Gastrocnemius medialis (tissue), 4 donors: ENCODE data around the gene STX10.

Experiments
- POLR2A ChIP-seq, 2 donors: fragments of 450-650 bp; IDR thresholded peaks; one replicate each; pipeline ENCODE4 v1.6.1; 2017; ENCODE audit warnings: antibody characterized with exemption in 2 of 2, mild to moderate bottlenecking in 2 of 2, moderate library complexity in 2 of 2
- TF ChIP-seq, protein P1 (sequence below), 5 experiments: fragments of 450-650 bp in 3 of 5; fragments of 200-600 bp in 2 of 5; sonication (generic) in 2 of 5; IDR thresholded peaks in 4 of 5; conservative IDR thresholded peaks in 1 of 5; 1 replicate in 4 of 5; 2 replicates in 1 of 5; pipeline ENCODE4 v1.5.1; 2016 to 2019; ENCODE audit warnings: antibody characterized with exemption in 5 of 5, mild to moderate bottlenecking in 3 of 5, moderate library complexity in 3 of 5

DNA sequence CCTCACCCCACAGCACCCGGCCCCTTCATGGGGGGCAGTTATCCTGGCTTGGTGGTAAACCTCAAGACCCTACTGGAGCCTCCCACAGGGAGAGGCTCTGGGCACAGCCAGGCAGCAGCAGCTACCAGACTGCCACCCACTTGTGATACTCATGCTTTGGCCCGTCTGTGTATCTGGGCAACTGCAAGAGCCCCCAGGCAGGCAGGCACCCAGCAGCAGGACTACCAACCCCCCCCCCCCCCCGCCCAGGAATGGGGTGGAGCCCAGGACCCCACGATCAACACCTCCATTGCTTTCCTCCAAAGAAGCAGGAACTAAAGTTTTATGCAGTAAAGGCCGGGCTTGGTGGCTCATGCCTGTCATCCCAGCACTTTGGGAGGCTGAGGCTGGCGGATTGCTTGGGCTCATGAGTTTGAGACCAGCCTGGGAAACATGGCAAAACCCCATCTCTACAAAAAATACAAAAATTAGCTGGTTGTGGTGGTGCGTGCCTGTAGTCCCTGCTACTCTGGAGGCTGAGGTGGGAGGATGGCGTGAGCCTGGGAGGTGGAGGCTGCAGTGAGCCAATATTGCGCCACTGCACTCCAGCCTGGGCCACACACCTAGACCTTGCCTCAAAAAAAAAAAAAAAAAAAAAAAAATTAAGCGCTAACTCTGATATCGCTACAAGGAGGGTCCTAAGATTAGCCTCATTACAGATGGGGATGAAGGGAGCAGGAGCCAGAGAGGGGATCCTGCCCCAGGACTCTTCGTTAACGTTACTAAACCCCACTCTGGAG lies 46.4 kb downstream of the STX10 start:
- TF ChIP-seq, protein P1, sequence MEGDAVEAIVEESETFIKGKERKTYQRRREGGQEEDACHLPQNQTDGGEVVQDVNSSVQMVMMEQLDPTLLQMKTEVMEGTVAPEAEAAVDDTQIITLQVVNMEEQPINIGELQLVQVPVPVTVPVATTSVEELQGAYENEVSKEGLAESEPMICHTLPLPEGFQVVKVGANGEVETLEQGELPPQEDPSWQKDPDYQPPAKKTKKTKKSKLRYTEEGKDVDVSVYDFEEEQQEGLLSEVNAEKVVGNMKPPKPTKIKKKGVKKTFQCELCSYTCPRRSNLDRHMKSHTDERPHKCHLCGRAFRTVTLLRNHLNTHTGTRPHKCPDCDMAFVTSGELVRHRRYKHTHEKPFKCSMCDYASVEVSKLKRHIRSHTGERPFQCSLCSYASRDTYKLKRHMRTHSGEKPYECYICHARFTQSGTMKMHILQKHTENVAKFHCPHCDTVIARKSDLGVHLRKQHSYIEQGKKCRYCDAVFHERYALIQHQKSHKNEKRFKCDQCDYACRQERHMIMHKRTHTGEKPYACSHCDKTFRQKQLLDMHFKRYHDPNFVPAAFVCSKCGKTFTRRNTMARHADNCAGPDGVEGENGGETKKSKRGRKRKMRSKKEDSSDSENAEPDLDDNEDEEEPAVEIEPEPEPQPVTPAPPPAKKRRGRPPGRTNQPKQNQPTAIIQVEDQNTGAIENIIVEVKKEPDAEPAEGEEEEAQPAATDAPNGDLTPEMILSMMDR (IDR thresholded peaks at IDR 0.05 in 4 of 5, conservative IDR thresholded peaks at IDR 0.05 in 1 of 5), result no peak
- TF ChIP-seq POLR2A (IDR thresholded peaks at IDR 0.05), result no peak
